Nephron progenitor cell (in vitro differentiated cells): Measurements from ENCODE around the gene RNF224.

Experiments
- DNase-seq: peaks from one replicate; pipeline ENCODE4 v3.0.0; 2021
- H3K27ac Mint-ChIP-seq: 2 replicates; pipeline ENCODE4 v1.8.0; 2021; ENCODE audit warnings: mild to moderate bottlenecking, moderate library complexity, mixed read lengths
- H3K27me3 Mint-ChIP-seq: 2 replicates; pipeline ENCODE4 v1.8.0; 2021; ENCODE audit warnings: mild to moderate bottlenecking, low read depth, mixed read lengths; ENCODE audit not compliant: poor library complexity
- H3K36me3 Mint-ChIP-seq: 2 replicates; pipeline ENCODE4 v1.8.0; 2021; ENCODE audit warnings: low read depth, mixed read lengths
- H3K4me1 Mint-ChIP-seq: 2 replicates; pipeline ENCODE4 v1.8.0; 2021; ENCODE audit warnings: mixed read lengths
- H3K4me3 Mint-ChIP-seq: 2 replicates; pipeline ENCODE4 v1.8.0; 2021; ENCODE audit warnings: mild to moderate bottlenecking, moderate library complexity, mixed read lengths
- H3K9me3 Mint-ChIP-seq: 2 replicates; pipeline ENCODE4 v1.8.0; 2021; ENCODE audit warnings: mild to moderate bottlenecking, moderate library complexity, mixed read lengths
- TF ChIP-seq, protein P1 (sequence below): fragments of 200-600 bp; sonication (generic); IDR thresholded peaks from 2 replicates; pipeline ENCODE4 v1.5.0; 2021; ENCODE audit warnings: antibody characterized with exemption

The RNF224 gene

DNA sequence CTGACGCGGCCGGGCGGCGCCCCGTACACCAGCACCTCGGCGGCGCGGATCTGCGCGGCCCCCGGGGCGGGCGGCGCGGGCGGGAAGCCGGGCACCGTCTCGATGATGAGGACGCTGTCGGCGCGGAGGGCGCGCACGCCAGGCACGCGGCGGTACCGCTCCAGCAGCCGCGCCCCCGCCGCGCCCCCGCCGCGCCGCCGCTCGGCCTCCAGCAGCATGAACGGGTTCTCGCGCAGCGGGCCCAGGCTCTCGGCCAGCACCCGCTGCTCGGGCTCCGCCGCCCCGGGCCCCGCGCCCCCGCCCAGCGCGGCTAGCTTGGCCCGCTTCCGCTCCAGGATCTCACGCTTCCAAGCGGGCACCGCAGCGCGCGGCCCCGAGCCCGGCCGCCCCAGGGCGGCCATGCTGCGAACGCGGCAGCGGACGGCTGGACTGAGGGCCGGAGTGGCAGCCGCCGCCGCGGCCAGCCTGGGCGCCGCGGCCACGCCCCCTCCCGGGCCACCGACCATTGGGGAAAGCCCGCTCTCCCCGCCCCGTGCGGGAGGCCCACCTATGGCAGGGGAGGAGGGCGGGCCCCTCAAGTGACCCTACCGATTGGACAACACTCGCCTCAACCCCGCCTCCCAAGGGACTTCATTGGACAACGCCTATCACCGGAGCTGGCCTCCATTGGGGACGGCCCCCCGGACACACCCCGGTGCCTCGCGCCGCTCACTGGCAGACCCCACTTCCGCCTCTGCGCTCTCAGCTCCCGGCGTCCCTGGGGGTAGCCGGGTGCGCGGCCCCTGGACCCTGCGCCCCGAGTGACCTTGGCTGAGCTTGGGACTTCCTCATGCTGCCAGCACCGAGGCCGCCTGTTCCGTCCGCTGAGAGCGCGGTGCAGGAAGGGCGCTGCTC lies 26.7 kb upstream of the RNF224 start, which contains the start of gene TPRN:
TSS of gene TPRN (minus strand) at position 431 of the 894 bp plus-strand sequence. CDS start at position 401, 30 bp downstream.
- Mint-ChIP-seq H3K4me3 (peak within 1 kb of the TSS; percentile 84), H3K4me1 (peaks cover 42% of the 10 kb centered on the region), H3K36me3 (no peaks in the 10 kb centered on the region), H3K9me3 (no peaks in the 10 kb centered on the region), H3K27me3 (no peaks in the 10 kb centered on the region), H3K27ac (peak within 1 kb of the TSS; percentile 68)
- TF ChIP-seq, protein P1, sequence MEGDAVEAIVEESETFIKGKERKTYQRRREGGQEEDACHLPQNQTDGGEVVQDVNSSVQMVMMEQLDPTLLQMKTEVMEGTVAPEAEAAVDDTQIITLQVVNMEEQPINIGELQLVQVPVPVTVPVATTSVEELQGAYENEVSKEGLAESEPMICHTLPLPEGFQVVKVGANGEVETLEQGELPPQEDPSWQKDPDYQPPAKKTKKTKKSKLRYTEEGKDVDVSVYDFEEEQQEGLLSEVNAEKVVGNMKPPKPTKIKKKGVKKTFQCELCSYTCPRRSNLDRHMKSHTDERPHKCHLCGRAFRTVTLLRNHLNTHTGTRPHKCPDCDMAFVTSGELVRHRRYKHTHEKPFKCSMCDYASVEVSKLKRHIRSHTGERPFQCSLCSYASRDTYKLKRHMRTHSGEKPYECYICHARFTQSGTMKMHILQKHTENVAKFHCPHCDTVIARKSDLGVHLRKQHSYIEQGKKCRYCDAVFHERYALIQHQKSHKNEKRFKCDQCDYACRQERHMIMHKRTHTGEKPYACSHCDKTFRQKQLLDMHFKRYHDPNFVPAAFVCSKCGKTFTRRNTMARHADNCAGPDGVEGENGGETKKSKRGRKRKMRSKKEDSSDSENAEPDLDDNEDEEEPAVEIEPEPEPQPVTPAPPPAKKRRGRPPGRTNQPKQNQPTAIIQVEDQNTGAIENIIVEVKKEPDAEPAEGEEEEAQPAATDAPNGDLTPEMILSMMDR = no peak
- peak; percentile 99 for DNase-seq

GRCh38 chr9:137201205-137201868 lies 26.0 kb upstream of the RNF224 start:
- Mint-ChIP-seq H3K36me3 (no peaks in the 10 kb centered on the region), H3K27me3 (no peaks in the 10 kb centered on the region), H3K4me3 (peak overlapping the region; percentile 84), H3K27ac (peak overlapping the region; percentile 68), H3K9me3 (no peaks in the 10 kb centered on the region), H3K4me1 (peaks cover 49% of the 10 kb centered on the region)
- no peak for DNase-seq
- TF ChIP-seq, protein P1 = no peak

- Mint-ChIP-seq H3K27ac (no peak overlapping the region), H3K4me3 (peak overlapping the region; percentile 15), H3K9me3 (no peaks in the 10 kb centered on the region), H3K36me3 (peaks cover 10% of the 10 kb centered on the region), H3K4me1 (peaks cover 63% of the 10 kb centered on the region), H3K27me3 (no peaks in the 10 kb centered on the region)
- TF ChIP-seq, protein P1 = no peak
- DNase-seq = no peak
Observed at GRCh38 chr9:137202966-137203365, 24.3 kb upstream of the RNF224 start.

DNA sequence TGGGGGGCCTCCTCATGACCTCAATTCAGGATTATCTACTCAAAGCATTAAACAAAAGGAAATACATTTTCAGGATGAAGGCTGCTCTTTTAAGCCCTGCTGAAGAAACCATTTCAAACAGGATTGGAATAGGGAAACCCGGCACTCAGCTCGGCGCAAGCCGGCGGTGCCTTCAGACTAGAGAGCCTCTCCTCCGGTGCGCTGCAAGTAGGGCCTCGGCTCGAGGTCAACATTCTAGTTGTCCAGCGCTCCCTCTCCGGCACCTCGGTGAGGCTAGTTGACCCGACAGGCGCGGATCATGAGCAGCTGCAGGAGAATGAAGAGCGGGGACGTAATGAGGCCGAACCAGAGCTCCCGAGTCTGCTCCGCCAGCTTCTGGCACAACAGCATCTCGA lies 22.6 kb upstream of the RNF224 start:
- H3K4me1 Mint-ChIP-seq = peaks cover 55% of the 10 kb centered on the region
- H3K9me3 Mint-ChIP-seq = no peaks in the 10 kb centered on the region
- DNase-seq = no peak
- TF ChIP-seq, protein P1 = no peak
- peaks cover 10% of the 10 kb centered on the region for H3K36me3 Mint-ChIP-seq
- peak overlapping the region; percentile 85 for H3K27ac Mint-ChIP-seq
- H3K4me3 Mint-ChIP-seq = peak overlapping the region; percentile 96
- no peaks in the 10 kb centered on the region for H3K27me3 Mint-ChIP-seq

GRCh38 chr9:137205126-137206069 lies 21.9 kb upstream of the RNF224 start, which contains the start of the genes NDOR1 and TMEM203:
TSS of gene NDOR1 (plus strand) at chr9:137205700. CDS start at chr9:137205778, 78 bp downstream.
TSS of gene TMEM203 (minus strand) at chr9:137205648. CDS start at chr9:137205414, 234 bp downstream.
- Mint-ChIP-seq H3K9me3 (no peaks in the 10 kb centered on the region), H3K36me3 (peaks cover 10% of the 10 kb centered on the region), H3K4me3 (peak within 1 kb of the TSS; percentile 96), H3K27me3 (no peaks in the 10 kb centered on the region), H3K4me1 (peaks cover 55% of the 10 kb centered on the region), H3K27ac (peak within 1 kb of the TSS; percentile 97)
- TF ChIP-seq, protein P1 = no peak
- peak; percentile 98 for DNase-seq
